H1 (cell line): Measurements from ENCODE around the gene USP36. TPM values are rescaled to one million over a fixed set of nuclear protein-coding genes. Genes with fewer than 3 reads are reported as not detected.

Experiments used
- CHD2 ChIP-seq: IDR thresholded peaks from 2 replicates; pipeline ENCODE4 v1.6.1; 2012; ENCODE audit warnings: low read length, improper control_type of control experiment
- GABPA ChIP-seq: IDR thresholded peaks from 2 replicates; pipeline ENCODE4 v1.6.1; 2011; ENCODE audit warnings: mild to moderate bottlenecking, low read length, moderate library complexity, borderline replicate concordance; ENCODE audit not compliant: insufficient read depth
- RAD21 ChIP-seq, 2 experiments: IDR thresholded peaks in 1 of 2; conservative IDR thresholded peaks in 1 of 2; 2 replicates each; pipeline ENCODE4 v1.6.1; 2011; ENCODE audit warnings: low read depth in 2 of 2, low read length in 2 of 2, improper control_type of control experiment in 1 of 2, inconsistent platforms in 1 of 2, mild to moderate bottlenecking in 1 of 2, moderate library complexity in 1 of 2
- RXRA ChIP-seq: IDR thresholded peaks from 2 replicates; pipeline ENCODE4 v1.6.1; 2011; ENCODE audit warnings: low read depth, mild to moderate bottlenecking, low read length, moderate library complexity; ENCODE audit not compliant: insufficient read depth
- SIRT6 ChIP-seq: IDR thresholded peaks from one replicate; pipeline ENCODE4 v1.7.1; 2012; ENCODE audit warnings: low read length, inconsistent platforms
- SP1 ChIP-seq: IDR thresholded peaks from 2 replicates; pipeline ENCODE4 v1.6.1; 2011; ENCODE audit warnings: low read depth, low read length
- polyA plus RNA-seq, 7 experiments: library from polyadenylated mRNA; depleted of rRNA in 3 of 7; stranded (reverse) in 5 of 7; unstranded in 2 of 7; fragments of >200 nt in 5 of 7; fragments of 200-250 nt in 2 of 7; gene quantifications; 1 replicate in 5 of 7; 2 replicates in 1 of 7; 4 replicates in 1 of 7; pipeline versions ENCODE4 v1.2.1 to v1.2.3, GENCODE V29; 2011 to 2013; ENCODE audit warnings: missing spikeins in 2 of 7, mixed read lengths in 2 of 7
- total RNA-seq: library from RNA; stranded (reverse); fragmentation: NEBNext Ultra II Directional; extraction: Animal tissue kit (Norgen Biotek cat#: 25700); gene quantifications from 2 replicates; pipeline ENCODE4 v1.2.1, GENCODE V29; 2021

The USP36 gene
- total and polyA plus RNA-seq, 2 of the 8 experiments (the other 6 are each of a cell fraction or from before 2014, with no cell fraction given) = 40.7 to 67.7 TPM

DNA sequence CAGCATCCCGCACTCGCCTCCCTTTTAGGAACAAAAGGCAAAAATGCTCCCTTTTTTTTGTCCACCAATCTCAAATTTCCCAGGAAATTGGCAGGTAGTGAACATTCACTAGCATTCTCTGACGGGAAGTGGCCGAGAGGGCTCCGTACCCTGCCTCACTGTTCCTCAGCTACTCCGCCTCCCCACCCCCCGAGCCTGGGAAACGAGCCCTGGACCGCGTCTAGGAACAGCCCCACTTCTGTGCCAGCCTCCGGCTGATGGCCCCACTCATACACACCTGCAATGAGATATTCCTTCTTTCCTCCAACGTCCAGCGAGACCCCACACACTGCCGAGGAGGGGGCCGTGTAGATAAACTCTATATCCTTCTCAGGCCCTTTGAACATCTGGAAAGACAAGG, 30.0 kb upstream of the USP36 start (continued):
- TF ChIP-seq RAD21 (IDR thresholded peaks at IDR 0.05 in 1 of 2, conservative IDR thresholded peaks at IDR 0.05 in 1 of 2; ENCODE audit: low read depth in 2 of 2, low read length in 2 of 2) (no peak), SP1 (no peak), RXRA (no peak), SIRT6 (no peak), GABPA (no peak), CHD2 (no peak)
